K562 (cell line): Measurements from ENCODE around the gene SAA2. TPM values are rescaled to one million over a fixed set of nuclear protein-coding genes. Genes with fewer than 3 reads are reported as not detected.
A peak's percentile ranks its signal among the peaks of the same experiment; 100 is the strongest.

Source experiments
- ATAC-seq: fragments of 200-7000 bp; cut with Tn5 transposase; 3 replicates; pipeline ENCODE4 v1.9.1; 2020; ENCODE audit warnings: moderate library complexity
- BruUV-seq: library from RNA; stranded (reverse); fragments of 400-500 nt; replicated peaks from 2 replicates; lab custom pipeline; 2021; lab: Mats Ljungman, UMichigan
- CTCF ChIA-PET: fragments of 300-600 bp; formaldehyde crosslinking; extraction: SDS; loops from one replicate; lab custom pipeline; 2021; ENCODE audit warnings: low intra/inter-chr PET ratio; lab: Yijun Ruan, JAX
- POLR2A ChIA-PET: fragments of 300-600, 350-650 bp; sonication (Branson Sonifier 250); formaldehyde crosslinking; extraction: SDS; loops from one replicate; lab custom pipeline; 2021; ENCODE audit warnings: antibody characterized with exemption, inconsistent platforms; lab: Yijun Ruan, JAX
- DNase-seq, 4 experiments: peaks; one replicate each; pipeline versions ENCODE4 v3.0.0 to v3.0.0-alpha.2; 2011 to 2018; ENCODE audit warnings: low spot score in 3 of 4, mixed read lengths in 3 of 4; ENCODE audit errors: extremely low read depth in 1 of 4
- FAIRE-seq: peaks from 2 replicates; lab custom pipeline; 2011; peaks lifted over from hg19 to GRCh38; lab: Jason Lieb, UNC
- H2AFZ ChIP-seq: 2 replicates; pipeline ENCODE4 v1.6.0; 2011; ENCODE audit warnings: low read depth, low read length, control low read depth, inconsistent platforms
- H3K27ac ChIP-seq: fragments of 200-600 bp; 3 replicates; pipeline ENCODE4 v1.8.0; 2011; ENCODE audit warnings: low read depth, mild to moderate bottlenecking, control low read depth, inconsistent platforms, low read length, moderate library complexity, mixed read lengths; ENCODE audit errors: extremely low read depth
- H3K27me3 ChIP-seq, 2 experiments: fragments of 300-600 bp in 1 of 2; 2 replicates in 1 of 2; 3 replicates in 1 of 2; pipeline versions ENCODE4 v1.6.0 to v1.8.0; 2011; ENCODE audit warnings: inconsistent platforms in 2 of 2, low read length in 2 of 2, mild to moderate bottlenecking in 1 of 2, mixed read lengths in 1 of 2, moderate library complexity in 1 of 2; ENCODE audit not compliant: control insufficient read depth in 2 of 2, insufficient read depth in 2 of 2
- H3K36me3 ChIP-seq: fragments of 300-600 bp; 3 replicates; pipeline ENCODE4 v1.8.0; 2011; ENCODE audit warnings: mild to moderate bottlenecking, low read length, inconsistent platforms; ENCODE audit not compliant: control insufficient read depth, insufficient read depth
- H3K4me1 ChIP-seq, 2 experiments: fragments of 200-600 bp in 1 of 2; replicated peaks in 1 of 2; 2 replicates in 1 of 2; 3 replicates in 1 of 2; pipeline versions ENCODE4 v1.5.1 to v1.8.0; 2011; ENCODE audit warnings: inconsistent platforms in 2 of 2, low read length in 2 of 2, mild to moderate bottlenecking in 1 of 2, mixed read lengths in 1 of 2, moderate library complexity in 1 of 2; ENCODE audit not compliant: control insufficient read depth in 2 of 2, insufficient read depth in 2 of 2
- H3K4me2 ChIP-seq: 2 replicates; pipeline ENCODE4 v1.6.1; 2011; ENCODE audit warnings: low read length, control low read depth, inconsistent platforms, mixed read lengths; ENCODE audit not compliant: insufficient read depth
- H3K4me3 ChIP-seq: fragments of 200-600 bp; sonication (generic), shearing (Covaris generic); 2 replicates; pipeline ENCODE4 v1.5.1; 2016; ENCODE audit warnings: control low read depth, inconsistent platforms
- H3K79me2 ChIP-seq: fragments of 200-600 bp; 3 replicates; pipeline ENCODE4 v1.8.0; 2011; ENCODE audit warnings: low read length, inconsistent platforms; ENCODE audit not compliant: control insufficient read depth, insufficient read depth
- H3K9ac ChIP-seq, 2 experiments: 2 replicates each; pipeline versions ENCODE4 v1.6.0 to v1.6.1; 2011; ENCODE audit warnings: low read depth in 2 of 2, low read length in 2 of 2, control low read depth in 1 of 2, inconsistent platforms in 1 of 2, mild to moderate bottlenecking in 1 of 2, mixed read lengths in 1 of 2; ENCODE audit not compliant: insufficient read depth in 1 of 2
- H3K9me1 ChIP-seq: one replicate; pipeline ENCODE4 v1.6.0; 2011; ENCODE audit warnings: inconsistent platforms, mild to moderate bottlenecking, low read length, moderate library complexity; ENCODE audit not compliant: control insufficient read depth, insufficient read depth
- H3K9me3 ChIP-seq: replicated peaks from 2 replicates; pipeline ENCODE4 v1.5.1; 2011; ENCODE audit warnings: low read depth, low read length, inconsistent platforms; ENCODE audit not compliant: control insufficient read depth, insufficient read depth
- H4K20me1 ChIP-seq: replicated peaks from 2 replicates; pipeline ENCODE4 v1.6.1; 2011; ENCODE audit warnings: low read length, inconsistent platforms, mixed read lengths; ENCODE audit not compliant: control insufficient read depth, insufficient read depth
- BMI1 ChIP-seq: fragments of 150-350 bp; IDR thresholded peaks from 2 replicates; pipeline ENCODE4 v1.6.1; 2014; ENCODE audit warnings: low read length
- CEBPB ChIP-seq: fragments of 450-650 bp; IDR thresholded peaks from 2 replicates; pipeline ENCODE4 v1.6.1; 2016; ENCODE audit warnings: missing genetic modification characterization, missing compliant biosample characterization
- CREBBP ChIP-seq: IDR thresholded peaks from one replicate; pipeline ENCODE4 v1.6.1; 2012; ENCODE audit warnings: low read depth, mild to moderate bottlenecking, control low read depth, inconsistent platforms, low read length
- JUND ChIP-seq, 2 experiments: IDR thresholded peaks; 2 replicates in 1 of 2; 3 replicates in 1 of 2; pipeline ENCODE4 v1.6.1; 2011; ENCODE audit warnings: borderline replicate concordance in 2 of 2, low read depth in 2 of 2, low read length in 2 of 2, improper control_type of control experiment in 1 of 2, missing biosample characterization in 1 of 2, missing genetic modification characterization in 1 of 2, missing genetic modification reagents in 1 of 2
- L3MBTL2 ChIP-seq: fragments of 450-650 bp; IDR thresholded peaks from 2 replicates; pipeline ENCODE4 v1.6.1; 2016; ENCODE audit warnings: mild to moderate bottlenecking, moderate library complexity
- NFIX ChIP-seq: fragments of 250-450 bp; sonication (Bioruptor Pico); IDR thresholded peaks from 2 replicates; pipeline ENCODE4 v1.4.0; 2020; ENCODE audit warnings: low read depth, mild to moderate bottlenecking, moderate library complexity
- POLR2AphosphoS2 ChIP-seq: IDR thresholded peaks from 2 replicates; pipeline ENCODE4 v1.6.1; 2012; ENCODE audit warnings: low read length, improper control_type of control experiment
- RAD51 ChIP-seq: fragments of 450-650 bp; IDR thresholded peaks from 2 replicates; pipeline ENCODE4 v1.7.1; 2016; ENCODE audit warnings: low read depth, mild to moderate bottlenecking, borderline replicate concordance
- RREB1 ChIP-seq: fragments of 250-450 bp; sonication (Bioruptor Pico); IDR thresholded peaks from 2 replicates; pipeline ENCODE4 v1.4.0; 2020
- SNAPC5 ChIP-seq: fragments of 250-450 bp; sonication (Bioruptor Pico); IDR thresholded peaks from 2 replicates; pipeline ENCODE4 v1.8.0; 2021; ENCODE audit warnings: moderate library complexity, mild to moderate bottlenecking, inconsistent platforms
- THRAP3 ChIP-seq: fragments of 450-650 bp; IDR thresholded peaks from 2 replicates; pipeline ENCODE4 v1.6.1; 2016; ENCODE audit warnings: mild to moderate bottlenecking, inconsistent platforms, borderline replicate concordance
- ZNF146 ChIP-seq: IDR thresholded peaks from one replicate; pipeline ENCODE4 v1.6.1; 2018; ENCODE audit warnings: missing compliant biosample characterization; ENCODE audit not compliant: unreplicated experiment
- ZNF197 ChIP-seq: fragments of 200-800 bp; sonication (Bioruptor generic); IDR thresholded peaks from 2 replicates; pipeline ENCODE4 v1.6.1; 2016; ENCODE audit warnings: low read depth, missing genetic modification characterization, missing compliant biosample characterization
- WGBS: fragments of 100-300 bp; shearing (Covaris generic); methylation state at CpG from one replicate; pipeline ENCODE4 v1.1.6; 2016; ENCODE audit warnings: low coverage, mixed read lengths; ENCODE audit not compliant: insufficient coverage; ENCODE audit errors: missing lambda C conversion rate; 5-methylcytosine and 5-hydroxymethylcytosine counted together
- in situ Hi-C: fragments of 300-500 bp; cut with MboI; formaldehyde crosslinking; loops from 4 replicates; pipeline ENCODE4 v1.15.0; 2018; ENCODE audit warnings: inconsistent platforms, mixed read lengths
- intact Hi-C: fragments of 100-400 bp; cut with micrococcal nuclease; formaldehyde crosslinking; loops from 2 replicates; pipeline ENCODE4 v1.14.2; 2022
- polyA plus RNA-seq, 8 experiments: library from polyadenylated mRNA; depleted of rRNA in 4 of 8; stranded (reverse) in 5 of 8; unstranded in 3 of 8; fragments of >200 nt; fragmentation: Nextera tagmentation in 2 of 8; fragmentation: Illumina TruSeq in 1 of 8; extraction: Ambion mirVana in 2 of 8; extraction: Trizol in 1 of 8; gene quantifications; 2 replicates each; pipeline versions ENCODE4 v1.2.1 to v1.2.3, GENCODE V29; 2011 to 2014; ENCODE audit warnings: inconsistent platforms in 1 of 8, missing spikeins in 1 of 8
- total RNA-seq, 7 experiments: library from RNA; depleted of rRNA in 6 of 7; stranded (reverse); fragments of >200 nt in 6 of 7; fragmentation: Illumina TruSeq in 2 of 7; extraction: Trizol in 2 of 7; gene quantifications; 2 replicates each; pipeline versions ENCODE4 v1.2.1 to v1.2.3, GENCODE V29; 2011 to 2021; ENCODE audit warnings: low replicate concordance in 1 of 7
- TF ChIP-seq, protein P1 (sequence below): fragments of 250-450 bp; sonication (Bioruptor Pico); IDR thresholded peaks from 2 replicates; pipeline ENCODE4 v1.4.0; 2020; ENCODE audit warnings: borderline replicate concordance

The SAA2 gene
- total and polyA plus RNA-seq, 9 of the 15 experiments (the other 6 are each of a cell fraction or from before 2014, with no cell fraction given): 4.6 TPM; not detected in 8

DNA sequence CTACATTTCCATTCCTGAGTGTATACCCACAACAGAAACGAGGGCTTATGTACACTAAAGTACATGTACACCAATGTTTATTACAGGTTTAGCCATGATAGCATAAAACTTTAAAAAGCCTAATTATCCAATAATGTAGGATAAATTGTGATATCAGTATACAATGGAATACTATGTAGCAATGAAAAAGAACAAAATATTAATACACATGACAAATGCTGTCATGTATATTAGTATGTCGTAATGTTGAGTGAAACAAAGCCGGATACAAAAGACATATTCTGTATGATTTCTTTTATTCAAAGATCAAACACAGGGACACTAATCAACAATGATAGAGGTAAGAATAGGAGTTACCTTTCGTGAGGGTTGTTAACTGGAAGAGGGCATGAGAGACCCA, 14.6 kb downstream of the SAA2 start:
- ChIA-PET POLR2A (no interaction called here), CTCF (no interaction called here)
- no TSS peak for BruUV-seq
- H3K79me2 ChIP-seq: no peaks in the 10 kb centered on the region
- 0% methylated on average over 4 of the region's 4 CpGs for WGBS
- H3K4me2 ChIP-seq: no peak overlapping the region
- H3K4me1 ChIP-seq: no peaks in the 10 kb centered on the region
- H3K9me1 ChIP-seq: no peaks in the 10 kb centered on the region
- H3K9ac ChIP-seq: no peak overlapping the region
- peaks cover 10 to 11% of the 10 kb centered on the region in 2 experiments; a peak in 4 of 5 replicates for H3K27me3 ChIP-seq
- in situ Hi-C loops: no loop called here
- H3K36me3 ChIP-seq: no peaks in the 10 kb centered on the region
- ATAC-seq (no peak), DNase-seq (no peak), FAIRE-seq (no peak)
- H2AFZ ChIP-seq: no peak overlapping the region
- intact Hi-C loops: loop anchor here (10.0 kb wide), 1 partner anchor 291 kb away; the partner anchor contains the start of gene TSG101
- H3K4me3 ChIP-seq: no peak overlapping the region
- H3K9me3 ChIP-seq: no peaks in the 10 kb centered on the region
- H3K27ac ChIP-seq: no peak overlapping the region
- H4K20me1 ChIP-seq: no peaks in the 10 kb centered on the region; the same call in 1 of the 2 replicates
- TF ChIP-seq POLR2AphosphoS2 (no peak), THRAP3 (no peak), SNAPC5 (CRISPR knock-in tag) (no peak), CREBBP (no peak), JUND (IDR thresholded peaks at IDR 0.05; ENCODE audit: borderline replicate concordance, low read depth, low read length) (no peak), JUND (tag; IDR thresholded peaks at IDR 0.05; ENCODE audit: borderline replicate concordance, low read depth, low read length) (no peak), RREB1 (CRISPR knock-in tag) (no peak), RAD51 (no peak), BMI1 (no peak), ZNF146 (CRISPR knock-in tag) (peak; percentile 66), CEBPB (tag) (0 out of 2 replicates have a peak, but pooled peaks have one; percentile 9), ZNF197 (CRISPR knock-in tag) (no peak), NFIX (no peak), L3MBTL2 (no peak)
- TF ChIP-seq, protein P1, sequence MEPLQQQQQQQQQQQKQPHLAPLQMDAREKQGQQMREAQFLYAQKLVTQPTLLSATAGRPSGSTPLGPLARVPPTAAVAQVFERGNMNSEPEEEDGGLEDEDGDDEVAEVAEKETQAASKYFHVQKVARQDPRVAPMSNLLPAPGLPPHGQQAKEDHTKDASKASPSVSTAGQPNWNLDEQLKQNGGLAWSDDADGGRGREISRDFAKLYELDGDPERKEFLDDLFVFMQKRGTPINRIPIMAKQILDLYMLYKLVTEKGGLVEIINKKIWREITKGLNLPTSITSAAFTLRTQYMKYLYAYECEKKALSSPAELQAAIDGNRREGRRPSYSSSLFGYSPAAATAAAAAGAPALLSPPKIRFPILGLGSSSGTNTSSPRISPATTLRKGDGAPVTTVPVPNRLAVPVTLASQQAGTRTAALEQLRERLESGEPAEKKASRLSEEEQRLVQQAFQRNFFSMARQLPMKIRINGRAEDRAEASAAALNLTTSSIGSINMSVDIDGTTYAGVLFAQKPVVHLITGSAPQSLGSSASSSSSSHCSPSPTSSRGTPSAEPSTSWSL (CRISPR knock-in tag): no peak
